ENCODE results near the gene PRMT1. TPM values are rescaled to one million over a fixed set of nuclear protein-coding genes. Genes with fewer than 3 reads are reported as not detected.

The PRMT1 gene
- total RNA-seq, 4 donors from 2014 or later = 46.9 to 185 (median 80.0) TPM

GRCh38 chr19:49684251-49684982 lies 7.3 kb downstream of the PRMT1 start:
- peaks cover 0 to 22% (median 11%) of the 10 kb centered on the region in 4 donors for H3K4me1 ChIP-seq
- DNase-seq = no peak
- TF ChIP-seq POLR2A (IDR thresholded peaks at IDR 0.05) (no peak), CTCF (IDR thresholded peaks at IDR 0.05) (peak in 5 of 6 experiments; percentile 39 to 52 (median 49))
- no peaks in the 10 kb centered on the region for H3K9me3 ChIP-seq
- H3K4me3 ChIP-seq = no peak overlapping the region
- H3K27me3 ChIP-seq = peaks cover 0 to 2% of the 10 kb centered on the region in 2 donors
- H3K27ac ChIP-seq = no peak overlapping the region
- H3K36me3 ChIP-seq = peaks cover 0 to 70% (median 0%) of the 10 kb centered on the region in 3 donors

GRCh38 chr19:49684983-49685553 lies 8.0 kb downstream of the PRMT1 start:
- DNase-seq = no peak
- peaks cover 0 to 24% (median 11%) of the 10 kb centered on the region in 4 donors for H3K4me1 ChIP-seq
- no peak overlapping the region for H3K4me3 ChIP-seq
- H3K27ac ChIP-seq = no peak overlapping the region
- no peaks in the 10 kb centered on the region for H3K9me3 ChIP-seq
- peaks cover 0 to 7% of the 10 kb centered on the region in 2 donors for H3K27me3 ChIP-seq
- peaks cover 0 to 70% (median 0%) of the 10 kb centered on the region in 3 donors for H3K36me3 ChIP-seq
- TF ChIP-seq POLR2A (IDR thresholded peaks at IDR 0.05) = no peak
- TF ChIP-seq CTCF (IDR thresholded peaks at IDR 0.05) = no peak

- peaks cover 0 to 69% (median 0%) of the 10 kb centered on the region in 3 donors for H3K36me3 ChIP-seq
- DNase-seq = no peak
- peaks cover 0 to 7% of the 10 kb centered on the region in 2 donors for H3K27me3 ChIP-seq
- H3K9me3 ChIP-seq = no peaks in the 10 kb centered on the region
- H3K27ac ChIP-seq = no peak overlapping the region
- H3K4me1 ChIP-seq = peaks cover 0 to 24% (median 7%) of the 10 kb centered on the region in 4 donors
- no peak overlapping the region for H3K4me3 ChIP-seq
- TF ChIP-seq POLR2A (IDR thresholded peaks at IDR 0.05) (no peak), CTCF (IDR thresholded peaks at IDR 0.05) (no peak)
Measured at GRCh38 chr19:49685845-49686332, 8.8 kb downstream of the PRMT1 start.

DNA sequence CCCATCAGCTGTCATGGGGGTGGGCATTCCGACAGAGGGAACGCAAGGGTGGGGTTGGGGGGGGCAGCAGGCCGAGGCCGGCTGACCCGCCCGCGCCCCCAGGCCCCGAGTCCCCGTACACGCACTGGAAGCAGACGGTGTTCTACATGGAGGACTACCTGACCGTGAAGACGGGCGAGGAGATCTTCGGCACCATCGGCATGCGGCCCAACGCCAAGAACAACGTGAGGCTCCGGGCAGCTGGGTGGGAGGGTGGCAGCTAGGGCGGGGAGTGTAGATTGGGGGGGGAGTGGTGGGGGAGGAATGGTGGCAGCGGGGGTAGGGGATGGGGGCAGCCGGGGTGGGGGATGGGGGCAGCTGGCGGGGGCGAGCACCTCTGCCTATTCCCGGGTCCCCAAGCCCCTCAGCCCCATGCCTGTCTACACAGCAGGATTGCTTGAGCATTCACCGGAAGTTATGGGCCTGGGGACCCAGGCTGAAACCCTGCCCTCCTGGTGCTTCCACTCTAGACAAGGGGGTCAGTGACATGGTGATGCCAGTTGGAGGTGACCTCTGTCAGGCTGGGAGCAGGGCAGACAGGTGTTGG lies 9.5 kb downstream of the PRMT1 start:
- no peaks in the 10 kb centered on the region for H3K9me3 ChIP-seq
- DNase-seq = no peak
- H3K27ac ChIP-seq = no peak overlapping the region
- no peak overlapping the region for H3K4me3 ChIP-seq
- peaks cover 0 to 64% (median 0%) of the 10 kb centered on the region in 3 donors for H3K36me3 ChIP-seq
- TF ChIP-seq CTCF (IDR thresholded peaks at IDR 0.05) (no peak), POLR2A (IDR thresholded peaks at IDR 0.05) (no peak)
- H3K4me1 ChIP-seq = peaks cover 0 to 27% (median 13%) of the 10 kb centered on the region in 4 donors
- H3K27me3 ChIP-seq = peaks cover 0 to 13% of the 10 kb centered on the region in 2 donors

- Histone ChIP-seq H3K9me3 (no peaks in the 10 kb centered on the region), H3K36me3 (peaks cover 0 to 59% (median 0%) of the 10 kb centered on the region in 3 donors), H3K27me3 (peaks cover 0 to 15% of the 10 kb centered on the region in 2 donors), H3K4me1 (peaks cover 0 to 29% (median 14%) of the 10 kb centered on the region in 4 donors), H3K27ac (no peak overlapping the region), H3K4me3 (no peak overlapping the region)
- TF ChIP-seq CTCF (IDR thresholded peaks at IDR 0.05) (no peak), POLR2A (IDR thresholded peaks at IDR 0.05) (no peak)
- no peak for DNase-seq
Measured at GRCh38 chr19:49687150-49687549, 10.1 kb downstream of the PRMT1 start.

All from Peyer's patch (tissue), 4 donors.